ENCODE measurements around the gene KRR1. TPM values are rescaled to one million over a fixed set of nuclear protein-coding genes. Genes with fewer than 3 reads are reported as not detected.

Gene KRR1
- total and polyA plus RNA-seq, 2 experiments from 2014 or later, result 55.7 to 120 TPM

- H3K4me2 ChIP-seq, result no peak overlapping the region
- H3K27ac Mint-ChIP-seq, result no peak overlapping the region
Observed at GRCh38 chr12:75482646-75483045, 28.8 kb downstream of the KRR1 start.

More at GRCh38 chr12:75482646-75483045, 28.8 kb downstream of the KRR1 start:
- DNase-seq (ENCODE audit: low spot score) (no peak), ATAC-seq (no peak)
- H3K27me3 Mint-ChIP-seq (ENCODE audit: insufficient read depth, low read depth, poor library complexity), result no peaks in the 10 kb centered on the region
- Histone ChIP-seq H3K36me3 (ENCODE audit: insufficient read depth) (no peaks in the 10 kb centered on the region), H3K27me3 (ENCODE audit: insufficient read depth) (no peaks in the 10 kb centered on the region), H3K79me2 (replicated peaks; ENCODE audit: insufficient read depth) (no peaks in the 10 kb centered on the region), H3K4me1 (ENCODE audit: insufficient read depth) (peaks cover 12% of the 10 kb centered on the region), H3K9me2 (ENCODE audit: insufficient read depth) (no peaks in the 10 kb centered on the region), H3F3A (replicated peaks; ENCODE audit: low read depth) (no peaks in the 10 kb centered on the region), H4K20me1 (replicated peaks; ENCODE audit: insufficient read depth) (no peaks in the 10 kb centered on the region), H3K27ac (ENCODE audit: low read depth) (no peak overlapping the region), H3K4me3 (no peak overlapping the region), H2AFZ (no peak overlapping the region)
- TF ChIP-seq STAT1 (IDR thresholded peaks at IDR 0.05; ENCODE audit: unreplicated experiment) (no peak), JUNB (IDR thresholded peaks at IDR 0.05; ENCODE audit: unreplicated experiment) (no peak), ZNF462 (CRISPR knock-in tag; IDR thresholded peaks at IDR 0.05) (no peak), REST (IDR thresholded peaks at IDR 0.05; ENCODE audit: unreplicated experiment) (no peak), EZH2phosphoT487 (IDR thresholded peaks at IDR 0.05; ENCODE audit: unreplicated experiment) (no peak), EZH2 (IDR thresholded peaks at IDR 0.05; ENCODE audit: low read depth, unreplicated experiment) (no peak), NANOG (IDR thresholded peaks at IDR 0.05; ENCODE audit: borderline replicate concordance) (no peak), CREB1 (CRISPR knock-in tag; IDR thresholded peaks at IDR 0.05; ENCODE audit: low read depth) (no peak), ZNF331 (CRISPR knock-in tag; IDR thresholded peaks at IDR 0.05; ENCODE audit: low read depth) (no peak), ZNF114 (CRISPR knock-in tag; IDR thresholded peaks at IDR 0.05) (no peak), CTCF (conservative IDR thresholded peaks at IDR 0.05; ENCODE audit: low read depth in 2 of 2) (no peak), POLR2AphosphoS5 (IDR thresholded peaks at IDR 0.05; ENCODE audit: low read depth) (no peak), ETS1 (IDR thresholded peaks at IDR 0.05) (no peak)
- no peaks in the 10 kb centered on the region for H3K9me3 Mint-ChIP-seq
- H3K4me1 Mint-ChIP-seq, result peaks cover 30% of the 10 kb centered on the region
- H3K36me3 Mint-ChIP-seq (ENCODE audit: low read depth), result no peaks in the 10 kb centered on the region
- H3K4me3 Mint-ChIP-seq, result no peak overlapping the region
